NCI-H345 (cell line): ENCODE measurements around the gene ACSM2B.
"Not testable (repeated sequence)": the region's sequence is repeated elsewhere in the genome, so short reads cannot be mapped to it uniquely, and the experiment has no call there.

Experiments
- DNase-seq: peaks from one replicate; lab custom pipeline; 2025; lab: John Stamatoyannopoulos, UW

Gene ACSM2B, protein sequence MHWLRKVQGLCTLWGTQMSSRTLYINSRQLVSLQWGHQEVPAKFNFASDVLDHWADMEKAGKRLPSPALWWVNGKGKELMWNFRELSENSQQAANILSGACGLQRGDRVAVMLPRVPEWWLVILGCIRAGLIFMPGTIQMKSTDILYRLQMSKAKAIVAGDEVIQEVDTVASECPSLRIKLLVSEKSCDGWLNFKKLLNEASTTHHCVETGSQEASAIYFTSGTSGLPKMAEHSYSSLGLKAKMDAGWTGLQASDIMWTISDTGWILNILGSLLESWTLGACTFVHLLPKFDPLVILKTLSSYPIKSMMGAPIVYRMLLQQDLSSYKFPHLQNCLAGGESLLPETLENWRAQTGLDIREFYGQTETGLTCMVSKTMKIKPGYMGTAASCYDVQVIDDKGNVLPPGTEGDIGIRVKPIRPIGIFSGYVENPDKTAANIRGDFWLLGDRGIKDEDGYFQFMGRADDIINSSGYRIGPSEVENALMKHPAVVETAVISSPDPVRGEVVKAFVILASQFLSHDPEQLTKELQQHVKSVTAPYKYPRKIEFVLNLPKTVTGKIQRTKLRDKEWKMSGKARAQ

GRCh38 chr16:20576145-20576544, at the start of gene ACSM2B:
Gene ACSM2B (minus strand): TSS chr16:20576367. CDS start chr16:20564845, 11,522 bp downstream.
- DNase-seq = not testable (repeated sequence)

DNA sequence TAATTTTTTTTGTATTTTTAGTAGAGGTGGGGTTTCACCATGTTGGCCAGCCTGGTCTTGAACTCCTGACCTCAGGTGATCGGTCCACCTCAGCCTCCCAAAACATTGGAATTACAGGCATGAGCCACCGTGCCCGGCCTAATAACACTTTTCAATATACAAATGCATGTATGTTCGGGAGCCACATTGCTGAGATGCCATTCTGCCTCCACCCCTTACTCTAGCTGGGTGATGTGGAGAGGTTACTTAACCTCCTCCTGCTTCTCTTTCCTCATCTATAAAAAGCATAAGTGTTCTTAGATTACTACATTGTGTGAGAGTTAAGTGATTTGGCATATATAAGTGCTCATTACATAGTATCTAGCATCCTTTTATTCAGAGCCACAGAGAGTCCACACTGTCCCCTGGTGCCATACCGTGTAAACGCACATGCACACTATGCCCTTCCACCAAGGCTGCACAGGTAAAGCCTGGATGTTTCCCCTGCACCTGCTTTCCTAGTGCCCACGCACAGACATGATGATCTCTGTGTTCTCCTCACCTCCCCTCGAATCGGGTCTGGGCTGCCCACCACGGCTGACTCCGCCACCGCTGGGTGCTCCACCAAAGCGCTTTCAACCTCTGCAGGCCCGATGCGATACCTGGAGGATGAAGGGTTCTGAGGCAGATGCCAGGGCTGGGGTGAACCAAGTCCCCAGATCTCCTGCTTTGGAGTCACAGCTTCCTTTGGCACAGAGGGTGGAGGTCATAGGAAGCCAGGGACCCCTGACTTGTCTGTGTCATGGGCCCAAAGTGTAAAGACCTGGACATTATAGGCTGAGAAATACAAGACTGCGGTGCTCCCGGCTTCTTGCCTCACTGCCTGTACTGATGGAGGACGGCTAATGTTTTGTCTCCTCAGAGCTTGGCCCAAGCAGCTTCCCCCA, 49.0 kb upstream of the ACSM2B start:
- peak; percentile 26 for DNase-seq

GRCh38 chr16:20624205-20624604, 48.0 kb upstream of the ACSM2B start:
- no peak for DNase-seq

DNA sequence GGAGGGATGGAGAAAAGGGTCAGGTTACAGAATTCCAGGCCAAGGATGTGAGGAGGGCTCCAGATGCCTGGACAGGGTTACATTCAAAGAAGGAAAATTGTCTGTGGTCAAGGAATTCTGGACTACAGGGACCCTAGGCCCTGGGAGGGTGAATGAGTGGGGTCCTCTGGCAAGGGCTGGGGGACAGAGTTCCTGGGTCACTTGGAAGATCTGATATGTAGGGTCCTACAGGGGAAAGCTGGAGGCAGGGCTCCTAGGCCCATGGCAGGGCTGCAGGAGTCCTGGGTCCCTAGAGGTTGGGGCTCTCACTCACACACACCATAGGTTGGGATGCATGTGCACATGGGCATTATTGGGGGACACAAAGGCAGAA, 46.3 kb upstream of the ACSM2B start:
- no peak for DNase-seq

DNA sequence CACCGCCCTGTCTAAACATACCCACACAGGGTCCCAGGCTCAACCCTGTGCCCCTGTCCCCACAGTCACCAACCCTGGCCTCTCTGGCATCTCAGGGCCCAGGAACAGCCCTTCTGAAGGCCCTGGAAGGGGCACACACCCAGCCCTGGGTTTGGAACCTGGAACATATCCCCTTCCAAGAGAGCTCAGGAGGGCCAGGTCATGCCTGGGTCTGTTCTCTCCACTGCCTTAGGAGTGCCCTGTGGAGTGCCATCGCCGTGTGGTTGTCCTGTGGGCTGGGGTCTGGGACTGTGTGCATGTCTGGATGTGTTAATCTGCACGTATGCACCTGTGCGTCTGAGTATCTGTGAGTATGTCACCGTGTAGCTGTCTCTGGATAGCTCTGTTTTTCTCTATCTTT, 45.2 kb upstream of the ACSM2B start:
- no peak for DNase-seq

GRCh38 chr16:20620770-20621169, 44.6 kb upstream of the ACSM2B start:
- DNase-seq = no peak

GRCh38 chr16:20620003-20620402, 43.8 kb upstream of the ACSM2B start:
- DNase-seq = no peak

DNA sequence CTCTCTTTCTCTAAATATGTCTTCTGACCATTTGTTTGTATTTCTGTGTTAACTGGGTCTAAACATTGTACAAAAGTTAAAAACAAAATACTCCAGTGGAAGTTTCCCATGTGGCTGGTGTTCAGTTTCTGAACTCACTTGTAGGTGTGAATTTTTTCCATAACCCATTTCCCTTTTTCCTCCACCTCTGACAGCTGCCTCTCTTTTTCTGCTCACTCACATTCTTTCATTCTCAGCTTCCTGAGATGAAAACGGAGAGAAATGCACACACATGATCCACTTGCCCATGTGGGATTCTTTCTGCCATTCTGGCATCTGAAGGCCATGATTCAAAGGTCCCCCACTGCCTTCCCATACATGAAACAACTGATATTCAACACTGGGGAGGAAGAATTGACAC, 41.1 kb upstream of the ACSM2B start:
- DNase-seq = no peak

DNA sequence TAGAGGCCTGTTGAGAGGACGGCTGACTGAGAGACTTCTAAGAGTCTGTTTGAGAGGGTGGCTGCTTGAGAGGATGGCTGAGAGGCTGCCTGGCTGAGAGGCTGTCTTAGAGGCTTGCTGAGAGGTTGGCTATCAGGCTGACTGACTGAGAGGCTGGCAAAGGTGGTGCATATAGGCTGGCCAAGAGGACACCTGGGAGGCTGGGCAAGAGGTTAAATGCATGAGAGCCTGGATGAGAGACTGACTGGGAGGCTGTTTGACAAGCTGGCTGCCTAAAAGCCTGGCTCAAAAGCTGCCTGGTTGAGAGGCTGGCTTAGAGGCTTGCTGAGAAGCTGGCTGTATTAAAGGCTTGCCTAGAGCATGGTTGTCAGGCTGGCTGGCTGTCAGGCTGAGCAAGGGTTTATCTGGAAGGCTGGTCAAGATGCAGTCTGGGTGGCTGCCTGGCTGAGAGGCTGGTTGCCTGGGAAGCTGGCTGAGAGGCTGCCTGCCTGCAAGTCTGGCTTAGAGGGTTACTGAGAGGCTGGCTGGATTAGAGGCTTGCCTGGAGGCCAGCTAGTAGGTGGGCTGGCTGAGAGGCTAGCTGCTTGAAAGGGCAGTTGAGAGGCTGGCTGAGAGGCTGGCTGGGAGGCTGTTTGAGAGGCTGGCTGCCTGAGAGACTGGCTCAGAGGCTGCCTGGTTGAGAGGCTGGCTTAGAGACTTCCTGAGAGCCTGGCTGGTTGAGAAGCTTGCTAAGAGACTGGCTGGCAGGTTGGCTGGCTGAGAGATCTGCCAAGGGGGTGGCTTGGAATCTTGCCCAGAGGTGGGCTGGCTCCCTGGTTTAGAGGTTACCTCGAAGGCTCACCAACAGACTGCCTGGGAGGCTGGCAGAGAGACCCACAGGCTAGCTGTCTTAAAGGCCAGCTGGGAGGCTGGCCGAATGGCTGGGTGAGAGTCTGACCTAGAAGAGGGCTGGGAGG, 38.3 kb upstream of the ACSM2B start:
- peak; percentile 18 for DNase-seq

DNA sequence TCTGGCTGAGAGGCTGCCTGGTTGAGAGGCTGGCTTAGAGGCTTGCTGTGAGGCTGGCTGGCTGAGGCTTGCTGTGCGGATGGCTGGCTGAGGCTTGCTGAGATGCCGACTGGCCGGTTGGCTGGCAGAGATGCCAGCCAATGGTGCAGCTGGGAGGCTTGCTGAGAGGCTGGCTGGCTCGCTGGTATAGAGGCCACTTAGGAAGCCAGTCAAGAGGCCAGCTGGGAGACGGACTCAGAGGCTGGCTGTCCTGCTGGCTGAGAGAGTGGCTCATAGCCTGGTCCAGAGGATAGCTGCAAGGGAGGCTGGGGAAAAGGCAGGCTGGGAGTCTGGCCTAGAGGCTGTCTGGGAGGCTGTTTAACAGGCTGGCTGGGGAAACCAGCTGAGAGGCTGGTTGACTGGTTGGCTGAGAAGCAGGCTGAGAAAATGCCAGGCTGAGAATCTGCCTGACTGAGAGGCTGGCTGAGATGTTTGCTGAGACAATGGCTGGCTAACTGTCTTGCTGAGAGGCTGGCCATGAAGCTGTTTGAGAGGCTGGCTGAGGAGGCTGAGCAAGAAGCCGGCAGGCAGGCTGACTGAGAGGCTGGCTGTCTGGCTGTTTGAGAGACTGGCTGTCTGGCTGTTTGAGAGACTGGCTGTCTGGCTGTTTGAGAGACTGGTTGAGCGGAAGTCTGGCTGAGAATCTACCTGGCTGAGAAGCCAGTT, 37.5 kb upstream of the ACSM2B start:
- peak; percentile 64 for DNase-seq

DNA sequence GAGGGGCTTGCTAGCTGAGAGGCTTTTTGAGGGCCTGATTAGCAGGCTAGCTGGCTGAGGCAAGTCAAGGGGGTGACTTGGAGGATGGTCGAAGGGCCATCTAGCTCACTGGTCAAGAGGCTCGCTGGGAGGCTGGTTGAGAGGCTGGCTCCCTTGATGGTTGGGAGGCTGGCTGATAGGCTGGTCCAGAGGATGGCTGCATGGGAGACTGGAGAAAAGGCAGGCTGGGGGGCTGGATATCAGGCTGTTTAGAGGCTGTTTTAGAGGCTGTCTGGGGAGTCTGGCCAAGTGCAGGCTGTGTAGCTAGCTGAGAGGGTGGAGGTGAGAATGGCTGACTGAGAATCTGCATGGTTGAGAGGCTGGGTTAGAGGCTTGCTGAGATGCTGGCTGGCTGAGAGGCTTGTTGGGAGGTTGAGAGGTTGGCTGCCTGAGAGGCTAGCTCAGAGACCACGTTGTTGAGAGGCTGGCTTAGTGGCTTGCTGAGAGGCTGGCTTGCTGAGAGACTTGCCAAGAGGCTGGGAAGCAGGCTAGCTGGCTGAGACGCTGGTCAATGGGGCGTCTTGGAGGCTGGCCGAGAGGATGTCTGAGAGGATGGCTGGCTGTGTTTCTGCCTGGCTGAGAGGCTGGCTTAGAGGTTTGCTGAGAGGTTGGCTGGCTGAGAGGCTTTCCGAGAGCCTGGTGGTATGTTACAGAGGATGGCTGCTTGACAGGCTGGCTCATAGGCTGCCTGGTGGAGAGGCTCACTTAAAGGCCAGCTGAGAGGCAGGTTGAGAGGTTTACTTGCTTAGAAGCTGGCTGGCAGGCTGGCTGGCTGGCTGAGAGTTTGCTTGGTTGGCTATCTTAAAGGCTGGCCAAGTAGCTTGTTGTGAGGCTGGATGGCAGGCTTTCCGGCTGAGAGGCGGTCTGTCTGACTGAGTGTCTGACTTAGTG, 36.6 kb upstream of the ACSM2B start:
- peak; percentile 83 for DNase-seq

- peak; percentile 71 for DNase-seq
Observed at GRCh38 chr16:20611975-20612481, 35.9 kb upstream of the ACSM2B start.

DNA sequence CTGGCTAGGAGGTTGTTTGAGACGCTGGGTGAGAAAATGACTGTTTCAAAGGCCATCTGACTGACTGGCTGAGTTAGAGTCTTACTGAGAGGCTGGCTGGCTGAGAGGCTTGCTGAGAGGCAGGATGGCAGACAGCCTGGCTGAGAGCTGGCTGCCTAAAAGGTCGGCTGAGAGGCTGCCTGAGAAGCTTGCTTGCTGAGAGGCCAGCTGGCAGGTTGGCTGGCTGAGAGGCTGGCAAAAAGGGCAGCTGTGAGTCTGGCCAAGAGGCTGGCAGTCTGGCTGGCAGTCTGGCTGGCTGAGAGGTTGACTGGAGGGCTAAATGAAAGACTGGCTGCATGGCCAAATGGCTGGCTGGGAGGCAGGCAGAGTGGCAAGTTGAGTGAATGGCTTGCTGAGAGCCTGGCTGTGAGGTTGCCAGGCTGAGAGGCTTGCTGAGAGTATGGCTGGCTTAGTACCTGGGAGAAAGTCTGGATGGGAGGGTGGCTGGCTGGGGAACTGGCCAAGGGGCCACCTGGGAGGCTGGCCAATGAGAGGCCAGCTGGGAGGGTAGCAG, 35.3 kb upstream of the ACSM2B start:
- DNase-seq = peak; percentile 80

DNA sequence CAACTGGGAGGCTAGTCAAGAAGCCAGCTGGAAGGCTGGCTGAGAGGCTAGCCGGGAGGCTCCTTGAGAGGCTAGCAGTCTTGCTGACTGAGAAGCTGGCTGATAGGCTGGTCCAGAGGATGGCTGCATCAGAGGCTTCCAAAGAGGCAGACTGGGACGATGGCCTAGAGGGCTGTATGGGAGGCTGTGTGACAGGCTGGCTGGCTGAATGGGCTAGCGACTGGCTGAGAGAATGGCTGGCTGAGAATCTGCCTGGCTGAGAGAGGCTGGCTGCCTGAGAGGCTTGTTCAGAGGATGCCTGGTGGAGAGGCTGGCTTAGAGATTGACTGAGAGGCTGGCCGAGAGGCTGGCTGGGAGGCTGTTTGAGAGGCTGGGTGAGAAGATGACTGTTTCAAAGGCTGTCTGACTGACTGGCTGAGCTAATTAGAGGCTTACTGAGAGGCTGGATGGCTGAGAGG, 34.8 kb upstream of the ACSM2B start:
- DNase-seq = peak; percentile 91

- peak; percentile 96 for DNase-seq
Observed at GRCh38 chr16:20610211-20610891, 34.2 kb upstream of the ACSM2B start.

GRCh38 chr16:20602205-20602604, 26.0 kb upstream of the ACSM2B start:
- peak; percentile 37 for DNase-seq

DNA sequence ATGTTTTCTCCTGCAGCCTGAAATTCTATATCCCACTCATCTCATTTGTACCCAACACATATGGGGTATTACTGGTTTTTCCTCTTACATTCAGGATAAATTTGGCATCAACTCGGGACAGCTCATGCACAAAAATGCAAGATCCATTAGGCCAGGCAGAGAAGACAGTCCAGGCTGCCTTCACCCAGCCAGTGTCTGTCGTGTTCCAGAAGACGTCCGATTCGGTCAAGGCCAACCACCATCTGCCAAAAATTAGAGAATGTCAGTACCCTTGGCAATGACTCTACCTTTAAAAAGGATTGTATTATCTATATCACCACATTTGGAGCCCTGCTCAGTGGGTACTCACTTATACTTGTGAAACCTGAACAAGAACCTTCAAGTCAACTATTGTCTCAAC, 23.3 kb upstream of the ACSM2B start:
- not testable (repeated sequence) for DNase-seq

GRCh38 chr16:20598832-20599469, 22.8 kb upstream of the ACSM2B start:
- DNase-seq = no peak
